Chondrocyte (in vitro differentiated cells): Measurements from ENCODE around the gene SREBF2. TPM values are rescaled to one million over a fixed set of nuclear protein-coding genes. Genes with fewer than 3 reads are reported as not detected.
A peak's percentile ranks its signal among the peaks of the same experiment; 100 is the strongest.

Experiments used
- DNase-seq: peaks from one replicate; pipeline ENCODE4 v3.0.0; 2021; ENCODE audit warnings: mixed read lengths, low spot score
- H3K27ac Mint-ChIP-seq: one replicate; pipeline ENCODE4 v1.8.0; 2021; ENCODE audit warnings: mild to moderate bottlenecking, moderate library complexity, mixed read lengths; ENCODE audit not compliant: unreplicated experiment
- H3K27me3 Mint-ChIP-seq: 2 replicates; pipeline ENCODE4 v1.8.0; 2021; ENCODE audit warnings: low read depth, mixed read lengths
- H3K36me3 Mint-ChIP-seq: 2 replicates; pipeline ENCODE4 v1.8.0; 2021; ENCODE audit warnings: low read depth, mixed read lengths
- H3K4me1 Mint-ChIP-seq: 2 replicates; pipeline ENCODE4 v1.8.0; 2021; ENCODE audit warnings: low read depth, mild to moderate bottlenecking, mixed read lengths
- H3K4me3 Mint-ChIP-seq: one replicate; pipeline ENCODE4 v1.8.0; 2021; ENCODE audit warnings: mild to moderate bottlenecking, moderate library complexity, mixed read lengths; ENCODE audit not compliant: unreplicated experiment
- H3K9me3 Mint-ChIP-seq: 2 replicates; pipeline ENCODE4 v1.8.0; 2021; ENCODE audit warnings: low read depth, mixed read lengths
- total RNA-seq: library from RNA; stranded (reverse); gene quantifications from 3 replicates; pipeline ENCODE4 v1.2.1, GENCODE V29; 2021
- TF ChIP-seq, protein P1 (sequence below): fragments of 200-600 bp; sonication (generic); IDR thresholded peaks from 2 replicates; pipeline ENCODE4 v1.5.0; 2021; ENCODE audit warnings: antibody characterized with exemption, mild to moderate bottlenecking, moderate library complexity

SREBF2 gene
- total RNA-seq, 1 donor from 2014 or later = 106 TPM

- TF ChIP-seq, protein P1, sequence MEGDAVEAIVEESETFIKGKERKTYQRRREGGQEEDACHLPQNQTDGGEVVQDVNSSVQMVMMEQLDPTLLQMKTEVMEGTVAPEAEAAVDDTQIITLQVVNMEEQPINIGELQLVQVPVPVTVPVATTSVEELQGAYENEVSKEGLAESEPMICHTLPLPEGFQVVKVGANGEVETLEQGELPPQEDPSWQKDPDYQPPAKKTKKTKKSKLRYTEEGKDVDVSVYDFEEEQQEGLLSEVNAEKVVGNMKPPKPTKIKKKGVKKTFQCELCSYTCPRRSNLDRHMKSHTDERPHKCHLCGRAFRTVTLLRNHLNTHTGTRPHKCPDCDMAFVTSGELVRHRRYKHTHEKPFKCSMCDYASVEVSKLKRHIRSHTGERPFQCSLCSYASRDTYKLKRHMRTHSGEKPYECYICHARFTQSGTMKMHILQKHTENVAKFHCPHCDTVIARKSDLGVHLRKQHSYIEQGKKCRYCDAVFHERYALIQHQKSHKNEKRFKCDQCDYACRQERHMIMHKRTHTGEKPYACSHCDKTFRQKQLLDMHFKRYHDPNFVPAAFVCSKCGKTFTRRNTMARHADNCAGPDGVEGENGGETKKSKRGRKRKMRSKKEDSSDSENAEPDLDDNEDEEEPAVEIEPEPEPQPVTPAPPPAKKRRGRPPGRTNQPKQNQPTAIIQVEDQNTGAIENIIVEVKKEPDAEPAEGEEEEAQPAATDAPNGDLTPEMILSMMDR = no peak
- Mint-ChIP-seq H3K27me3 (no peaks in the 10 kb centered on the region), H3K27ac (no peak overlapping the region), H3K4me3 (no peak overlapping the region), H3K36me3 (peaks cover 27% of the 10 kb centered on the region), H3K4me1 (no peaks in the 10 kb centered on the region), H3K9me3 (no peaks in the 10 kb centered on the region)
- no peak for DNase-seq
Measured at GRCh38 chr22:41875531-41876270, 42.8 kb downstream of the SREBF2 start.

DNA sequence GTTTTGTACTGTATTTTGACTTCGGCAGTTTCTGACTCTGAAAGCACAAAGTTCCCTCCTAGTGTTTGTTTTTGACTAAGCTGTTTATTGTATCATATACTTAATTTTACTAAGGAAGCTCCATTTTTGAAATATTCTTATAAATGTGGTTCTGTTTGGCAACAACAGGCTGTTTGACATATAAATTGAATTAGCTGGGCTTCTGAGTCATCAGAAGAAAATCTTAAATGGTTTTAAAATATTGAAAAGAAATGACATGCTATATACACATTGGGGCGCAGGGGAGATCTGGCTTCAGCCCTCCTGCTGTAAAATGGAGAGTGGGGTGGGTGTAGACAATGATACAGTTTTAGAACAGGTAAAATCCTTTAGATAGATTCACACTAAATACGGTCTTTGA lies 43.4 kb downstream of the SREBF2 start:
- Mint-ChIP-seq H3K36me3 (peaks cover 28% of the 10 kb centered on the region), H3K27me3 (no peaks in the 10 kb centered on the region), H3K9me3 (no peaks in the 10 kb centered on the region), H3K4me1 (no peaks in the 10 kb centered on the region), H3K27ac (no peak overlapping the region), H3K4me3 (no peak overlapping the region)
- TF ChIP-seq, protein P1 = no peak
- no peak for DNase-seq

- Mint-ChIP-seq H3K9me3 (no peaks in the 10 kb centered on the region), H3K27ac (no peak overlapping the region), H3K4me3 (no peak overlapping the region), H3K36me3 (peaks cover 31% of the 10 kb centered on the region), H3K4me1 (no peaks in the 10 kb centered on the region), H3K27me3 (no peaks in the 10 kb centered on the region)
- no peak for DNase-seq
- TF ChIP-seq, protein P1 = no peak
Measured at GRCh38 chr22:41876675-41877074, 43.8 kb downstream of the SREBF2 start.

DNA sequence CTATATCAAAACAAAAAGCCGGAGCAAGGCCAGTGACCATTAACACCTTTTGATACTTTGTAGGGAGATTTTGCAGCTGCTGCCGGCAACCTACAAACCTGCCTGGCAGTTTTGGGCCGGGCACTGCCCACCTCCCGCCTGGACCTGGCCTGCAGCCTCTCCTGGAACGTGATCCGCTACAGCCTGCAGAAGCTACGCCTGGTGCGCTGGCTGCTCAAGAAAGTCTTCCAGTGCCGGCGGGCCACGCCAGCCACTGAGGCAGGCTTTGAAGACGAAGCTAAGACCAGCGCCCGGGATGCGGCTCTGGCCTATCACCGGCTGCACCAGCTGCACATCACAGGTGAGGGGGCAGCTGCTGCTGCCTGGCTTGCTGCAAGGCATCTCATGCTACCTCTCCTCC lies 47.7 kb downstream of the SREBF2 start:
- Mint-ChIP-seq H3K27ac (no peak overlapping the region), H3K4me3 (no peak overlapping the region), H3K27me3 (no peaks in the 10 kb centered on the region), H3K9me3 (no peaks in the 10 kb centered on the region), H3K36me3 (peaks cover 45% of the 10 kb centered on the region), H3K4me1 (no peaks in the 10 kb centered on the region)
- peak; percentile 77 for DNase-seq
- TF ChIP-seq, protein P1 = no peak

GRCh38 chr22:41883400-41883799 lies 50.5 kb downstream of the SREBF2 start:
- Mint-ChIP-seq H3K9me3 (no peaks in the 10 kb centered on the region), H3K27me3 (no peaks in the 10 kb centered on the region), H3K27ac (no peak overlapping the region), H3K4me3 (no peak overlapping the region), H3K36me3 (peaks cover 50% of the 10 kb centered on the region), H3K4me1 (no peaks in the 10 kb centered on the region)
- peak; percentile 25 for DNase-seq
- TF ChIP-seq, protein P1 = no peak
